ENCODE measurements around the gene SLC5A6.

SLC5A6 gene

GRCh38 chr2:27233341-27233740, 21.3 kb upstream of the SLC5A6 start:
- no peaks in the 10 kb centered on the region for H3K9me2 ChIP-seq (ENCODE audit: low read depth, low read length)
- no peaks in the 10 kb centered on the region for H4K20me1 ChIP-seq (ENCODE audit: insufficient read depth, low read length)
- peaks cover 100% of the 10 kb centered on the region for H3K36me3 ChIP-seq (ENCODE audit: insufficient read depth, low read length)
- H2AFZ ChIP-seq (ENCODE audit: low read length): no peak overlapping the region
- no peak overlapping the region for H3K9ac ChIP-seq (ENCODE audit: low read length)
- no peaks in the 10 kb centered on the region for H3K4me1 ChIP-seq (ENCODE audit: insufficient read depth, low read length, severe bottlenecking)
- H3F3A ChIP-seq (ENCODE audit: insufficient read depth, low read length): no peaks in the 10 kb centered on the region
- no peak overlapping the region for H3K4me3 ChIP-seq (ENCODE audit: low read depth, low read length, poor library complexity, severe bottlenecking)
- no peaks in the 10 kb centered on the region for H3K9me3 ChIP-seq (ENCODE audit: low read length)
- no peaks in the 10 kb centered on the region for H3K27me3 ChIP-seq (ENCODE audit: insufficient read depth, low read length)
- H3K27ac ChIP-seq (ENCODE audit: low read depth, low read length, poor library complexity, severe bottlenecking): no peak overlapping the region
- no peaks in the 10 kb centered on the region for H3K79me2 ChIP-seq (ENCODE audit: insufficient read depth, low read length)
- TF ChIP-seq EZH2 (IDR thresholded peaks at IDR 0.05; ENCODE audit: borderline replicate concordance, low read length): no peak
- TF ChIP-seq, protein P1, sequence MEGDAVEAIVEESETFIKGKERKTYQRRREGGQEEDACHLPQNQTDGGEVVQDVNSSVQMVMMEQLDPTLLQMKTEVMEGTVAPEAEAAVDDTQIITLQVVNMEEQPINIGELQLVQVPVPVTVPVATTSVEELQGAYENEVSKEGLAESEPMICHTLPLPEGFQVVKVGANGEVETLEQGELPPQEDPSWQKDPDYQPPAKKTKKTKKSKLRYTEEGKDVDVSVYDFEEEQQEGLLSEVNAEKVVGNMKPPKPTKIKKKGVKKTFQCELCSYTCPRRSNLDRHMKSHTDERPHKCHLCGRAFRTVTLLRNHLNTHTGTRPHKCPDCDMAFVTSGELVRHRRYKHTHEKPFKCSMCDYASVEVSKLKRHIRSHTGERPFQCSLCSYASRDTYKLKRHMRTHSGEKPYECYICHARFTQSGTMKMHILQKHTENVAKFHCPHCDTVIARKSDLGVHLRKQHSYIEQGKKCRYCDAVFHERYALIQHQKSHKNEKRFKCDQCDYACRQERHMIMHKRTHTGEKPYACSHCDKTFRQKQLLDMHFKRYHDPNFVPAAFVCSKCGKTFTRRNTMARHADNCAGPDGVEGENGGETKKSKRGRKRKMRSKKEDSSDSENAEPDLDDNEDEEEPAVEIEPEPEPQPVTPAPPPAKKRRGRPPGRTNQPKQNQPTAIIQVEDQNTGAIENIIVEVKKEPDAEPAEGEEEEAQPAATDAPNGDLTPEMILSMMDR (IDR thresholded peaks at IDR 0.05; ENCODE audit: low read length): no peak
- no peak overlapping the region for H3K4me2 ChIP-seq (ENCODE audit: low read length)

- Histone ChIP-seq H3K36me3 (ENCODE audit: insufficient read depth, low read length) (peaks cover 100% of the 10 kb centered on the region), H3K4me1 (ENCODE audit: insufficient read depth, low read length, severe bottlenecking) (no peaks in the 10 kb centered on the region), H3K4me3 (ENCODE audit: low read depth, low read length, poor library complexity, severe bottlenecking) (no peak overlapping the region), H3K9me2 (ENCODE audit: low read depth, low read length) (no peaks in the 10 kb centered on the region), H4K20me1 (ENCODE audit: insufficient read depth, low read length) (no peaks in the 10 kb centered on the region), H3K9me3 (ENCODE audit: low read length) (no peaks in the 10 kb centered on the region), H3K27me3 (ENCODE audit: insufficient read depth, low read length) (no peaks in the 10 kb centered on the region), H2AFZ (ENCODE audit: low read length) (no peak overlapping the region), H3K27ac (ENCODE audit: low read depth, low read length, poor library complexity, severe bottlenecking) (no peak overlapping the region), H3K4me2 (ENCODE audit: low read length) (no peak overlapping the region), H3F3A (ENCODE audit: insufficient read depth, low read length) (no peaks in the 10 kb centered on the region), H3K79me2 (ENCODE audit: insufficient read depth, low read length) (no peaks in the 10 kb centered on the region), H3K9ac (ENCODE audit: low read length) (no peak overlapping the region)
- TF ChIP-seq, protein P1 (IDR thresholded peaks at IDR 0.05; ENCODE audit: low read length): no peak
- TF ChIP-seq EZH2 (IDR thresholded peaks at IDR 0.05; ENCODE audit: borderline replicate concordance, low read length): no peak
Measured at GRCh38 chr2:27231921-27232320, 19.9 kb upstream of the SLC5A6 start.

GRCh38 chr2:27227501-27227900, 15.4 kb upstream of the SLC5A6 start:
- no peak overlapping the region for H3K4me3 ChIP-seq (ENCODE audit: low read depth, low read length, poor library complexity, severe bottlenecking)
- no peak overlapping the region for H2AFZ ChIP-seq (ENCODE audit: low read length)
- H3K9ac ChIP-seq (ENCODE audit: low read length): no peak overlapping the region
- H3K9me3 ChIP-seq (ENCODE audit: low read length): no peaks in the 10 kb centered on the region
- TF ChIP-seq, protein P1 (IDR thresholded peaks at IDR 0.05; ENCODE audit: low read length): no peak
- TF ChIP-seq EZH2 (IDR thresholded peaks at IDR 0.05; ENCODE audit: borderline replicate concordance, low read length): no peak
- no peaks in the 10 kb centered on the region for H3K79me2 ChIP-seq (ENCODE audit: insufficient read depth, low read length)
- no peaks in the 10 kb centered on the region for H4K20me1 ChIP-seq (ENCODE audit: insufficient read depth, low read length)
- H3K27me3 ChIP-seq (ENCODE audit: insufficient read depth, low read length): no peaks in the 10 kb centered on the region
- H3F3A ChIP-seq (ENCODE audit: insufficient read depth, low read length): no peaks in the 10 kb centered on the region
- peaks cover 99% of the 10 kb centered on the region for H3K36me3 ChIP-seq (ENCODE audit: insufficient read depth, low read length)
- no peaks in the 10 kb centered on the region for H3K9me2 ChIP-seq (ENCODE audit: low read depth, low read length)
- H3K27ac ChIP-seq (ENCODE audit: low read depth, low read length, poor library complexity, severe bottlenecking): no peak overlapping the region
- no peak overlapping the region for H3K4me2 ChIP-seq (ENCODE audit: low read length)
- H3K4me1 ChIP-seq (ENCODE audit: insufficient read depth, low read length, severe bottlenecking): no peaks in the 10 kb centered on the region
